Measurements from ENCODE around the gene DLGAP4. TPM values are rescaled to one million over a fixed set of nuclear protein-coding genes. Genes with fewer than 3 reads are reported as not detected.

The DLGAP4 gene
- total RNA-seq, 2 donors from 2014 or later, result 62.9 to 78.2 TPM

DNA sequence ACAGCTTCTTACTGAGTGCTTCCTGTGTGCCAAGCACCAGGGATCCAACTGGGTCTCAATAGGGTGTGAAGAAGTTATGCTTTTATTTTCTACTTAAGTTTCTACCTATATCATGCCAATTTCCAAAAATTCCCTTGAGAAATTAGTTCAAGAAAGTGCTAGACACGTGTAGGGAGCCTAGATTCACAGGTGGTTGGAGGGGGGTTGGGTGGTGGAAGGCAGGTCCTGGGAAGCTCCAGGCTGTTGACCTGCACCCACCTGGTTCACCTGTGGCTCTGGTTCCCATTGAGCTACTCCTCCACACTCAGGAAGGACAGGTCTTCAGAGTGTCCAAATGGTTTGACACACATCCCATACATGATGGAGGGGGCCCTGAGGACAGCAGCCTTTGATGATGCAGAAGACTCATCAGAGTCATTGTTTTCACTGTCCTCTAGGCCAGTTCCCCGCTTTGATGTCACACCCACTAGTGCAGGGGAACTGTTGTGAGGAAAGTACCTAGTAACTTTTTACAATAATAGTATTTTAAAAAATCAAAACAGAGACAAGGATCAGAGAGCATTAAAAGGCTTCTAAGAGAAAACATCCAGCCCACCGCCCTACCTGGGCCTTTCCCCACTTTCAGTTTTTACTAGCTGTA, 195.3 kb downstream of the DLGAP4 start:
- TF ChIP-seq, protein P1, sequence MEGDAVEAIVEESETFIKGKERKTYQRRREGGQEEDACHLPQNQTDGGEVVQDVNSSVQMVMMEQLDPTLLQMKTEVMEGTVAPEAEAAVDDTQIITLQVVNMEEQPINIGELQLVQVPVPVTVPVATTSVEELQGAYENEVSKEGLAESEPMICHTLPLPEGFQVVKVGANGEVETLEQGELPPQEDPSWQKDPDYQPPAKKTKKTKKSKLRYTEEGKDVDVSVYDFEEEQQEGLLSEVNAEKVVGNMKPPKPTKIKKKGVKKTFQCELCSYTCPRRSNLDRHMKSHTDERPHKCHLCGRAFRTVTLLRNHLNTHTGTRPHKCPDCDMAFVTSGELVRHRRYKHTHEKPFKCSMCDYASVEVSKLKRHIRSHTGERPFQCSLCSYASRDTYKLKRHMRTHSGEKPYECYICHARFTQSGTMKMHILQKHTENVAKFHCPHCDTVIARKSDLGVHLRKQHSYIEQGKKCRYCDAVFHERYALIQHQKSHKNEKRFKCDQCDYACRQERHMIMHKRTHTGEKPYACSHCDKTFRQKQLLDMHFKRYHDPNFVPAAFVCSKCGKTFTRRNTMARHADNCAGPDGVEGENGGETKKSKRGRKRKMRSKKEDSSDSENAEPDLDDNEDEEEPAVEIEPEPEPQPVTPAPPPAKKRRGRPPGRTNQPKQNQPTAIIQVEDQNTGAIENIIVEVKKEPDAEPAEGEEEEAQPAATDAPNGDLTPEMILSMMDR (conservative IDR thresholded peaks at IDR 0.05), result no peak
- H3K4me1 ChIP-seq (ENCODE audit: control insufficient read depth, insufficient read depth, low read length), result no peaks in the 10 kb centered on the region
- H3K9ac ChIP-seq (ENCODE audit: extremely low read depth, low read length, poor library complexity, severe bottlenecking), result no peak overlapping the region
- no peak for DNase-seq
- Mint-ChIP-seq H3K27me3 (ENCODE audit: insufficient read depth) (no peaks in the 10 kb centered on the region), H3K4me3 (no peak overlapping the region), H3K27ac (no peak overlapping the region), H3K4me1 (no peaks in the 10 kb centered on the region), H3K9me3 (no peaks in the 10 kb centered on the region), H3K36me3 (ENCODE audit: low read depth) (peaks cover 61% of the 10 kb centered on the region)
- no peak overlapping the region for H3K27ac ChIP-seq (ENCODE audit: low read depth, low read length)
- H3K36me3 ChIP-seq (ENCODE audit: control insufficient read depth, insufficient read depth, low read length), result peaks cover 78% of the 10 kb centered on the region
- WGBS, 2 experiments (ENCODE audit: insufficient coverage in 1 of 2, insufficient read length in 1 of 2), result 100% methylated on average over 1 of the region's 3 CpGs; no CpG with 5 or more reads in 1 of the 2 experiments
- H3K4me3 ChIP-seq (ENCODE audit: low read length), result no peak overlapping the region
- no peaks in the 10 kb centered on the region for H3K9me3 ChIP-seq (ENCODE audit: control insufficient read depth, low read length)
- no peaks in the 10 kb centered on the region for H3K27me3 ChIP-seq (ENCODE audit: control insufficient read depth, insufficient read depth, low read length, poor library complexity, severe bottlenecking)

DNA sequence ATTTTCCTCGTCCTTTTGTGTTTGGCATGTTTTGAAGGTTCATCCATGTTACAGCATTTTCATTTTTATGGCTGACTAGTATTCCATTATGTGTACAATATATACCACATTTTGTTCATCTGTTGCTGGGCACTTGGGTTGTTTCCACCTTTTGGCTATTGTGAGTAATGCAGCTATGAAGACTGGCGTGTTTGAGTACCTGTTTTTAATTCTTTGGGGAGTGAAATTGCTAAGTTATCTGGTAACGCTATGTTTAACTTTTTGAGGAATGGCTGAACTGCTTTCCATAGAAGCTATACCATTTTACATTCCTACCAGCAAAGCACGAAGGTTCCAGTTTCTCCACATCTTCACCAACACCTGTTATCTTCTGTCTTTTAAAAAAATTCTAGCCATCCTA, 198.2 kb downstream of the DLGAP4 start:
- H3K4me3 ChIP-seq (ENCODE audit: low read length), result no peak overlapping the region
- H3K9me3 Mint-ChIP-seq, result no peaks in the 10 kb centered on the region
- no peaks in the 10 kb centered on the region for H3K9me3 ChIP-seq (ENCODE audit: control insufficient read depth, low read length)
- H3K9ac ChIP-seq (ENCODE audit: extremely low read depth, low read length, poor library complexity, severe bottlenecking), result no peak overlapping the region
- no peak overlapping the region for H3K4me3 Mint-ChIP-seq
- H3K27ac ChIP-seq (ENCODE audit: low read depth, low read length), result no peak overlapping the region
- H3K36me3 Mint-ChIP-seq (ENCODE audit: low read depth), result peaks cover 66% of the 10 kb centered on the region
- no peaks in the 10 kb centered on the region for H3K27me3 ChIP-seq (ENCODE audit: control insufficient read depth, insufficient read depth, low read length, poor library complexity, severe bottlenecking)
- DNase-seq, result no peak
- no peak overlapping the region for H3K27ac Mint-ChIP-seq
- H3K4me1 ChIP-seq (ENCODE audit: control insufficient read depth, insufficient read depth, low read length), result no peaks in the 10 kb centered on the region
- H3K36me3 ChIP-seq (ENCODE audit: control insufficient read depth, insufficient read depth, low read length), result peaks cover 73% of the 10 kb centered on the region
- TF ChIP-seq, protein P1 (conservative IDR thresholded peaks at IDR 0.05), result peak; percentile 48
- H3K27me3 Mint-ChIP-seq (ENCODE audit: insufficient read depth), result no peaks in the 10 kb centered on the region
- H3K4me1 Mint-ChIP-seq, result no peaks in the 10 kb centered on the region
- WGBS, 2 experiments (ENCODE audit: insufficient coverage in 1 of 2, insufficient read length in 1 of 2), result 96 to 100% methylated on average over 1 to 4 of the region's 4 CpGs

GRCh38 chr20:36506253-36506652, 200.1 kb downstream of the DLGAP4 start:
- Histone ChIP-seq H3K27me3 (ENCODE audit: control insufficient read depth, insufficient read depth, low read length, poor library complexity, severe bottlenecking) (no peaks in the 10 kb centered on the region), H3K27ac (ENCODE audit: low read depth, low read length) (no peak overlapping the region), H3K36me3 (ENCODE audit: control insufficient read depth, insufficient read depth, low read length) (peaks cover 72% of the 10 kb centered on the region), H3K4me3 (ENCODE audit: low read length) (no peak overlapping the region), H3K9ac (ENCODE audit: extremely low read depth, low read length, poor library complexity, severe bottlenecking) (no peak overlapping the region), H3K9me3 (ENCODE audit: control insufficient read depth, low read length) (no peaks in the 10 kb centered on the region), H3K4me1 (ENCODE audit: control insufficient read depth, insufficient read depth, low read length) (no peaks in the 10 kb centered on the region)
- Mint-ChIP-seq H3K4me1 (no peaks in the 10 kb centered on the region), H3K4me3 (no peak overlapping the region), H3K27me3 (ENCODE audit: insufficient read depth) (no peaks in the 10 kb centered on the region), H3K36me3 (ENCODE audit: low read depth) (peaks cover 56% of the 10 kb centered on the region), H3K27ac (no peak overlapping the region), H3K9me3 (no peaks in the 10 kb centered on the region)
- WGBS, 2 experiments (ENCODE audit: insufficient coverage in 1 of 2, insufficient read length in 1 of 2), result 91% methylated on average over 1 of the region's 1 CpG; no CpG with 5 or more reads in 1 of the 2 experiments
- DNase-seq, result no peak
- TF ChIP-seq, protein P1 (conservative IDR thresholded peaks at IDR 0.05), result peak; percentile 70

Data from endodermal cell (in vitro differentiated cells).